NCI-H774 (cell line): ENCODE results near the gene AKNA.

ENCODE experiments used
- DNase-seq: peaks from one replicate; lab custom pipeline; 2025; lab: John Stamatoyannopoulos, UW

Gene AKNA

GRCh38 chr9:114376586-114377445, 11.0 kb downstream of the AKNA start:
- DNase-seq, result no peak

GRCh38 chr9:114375386-114376175, 12.2 kb downstream of the AKNA start:
- no peak for DNase-seq

GRCh38 chr9:114374936-114375335, 12.8 kb downstream of the AKNA start:
- no peak for DNase-seq

GRCh38 chr9:114373960-114374730, 13.6 kb downstream of the AKNA start:
- DNase-seq, result no peak

GRCh38 chr9:114372921-114373448, 14.8 kb downstream of the AKNA start:
- DNase-seq, result no peak

GRCh38 chr9:114371973-114372917, 15.5 kb downstream of the AKNA start:
- DNase-seq, result no peak

GRCh38 chr9:114371343-114371944, 16.3 kb downstream of the AKNA start:
- DNase-seq, result no peak

GRCh38 chr9:114370968-114371320, 16.8 kb downstream of the AKNA start:
- no peak for DNase-seq

GRCh38 chr9:114370251-114370967, 17.4 kb downstream of the AKNA start:
- no peak for DNase-seq

- DNase-seq, result no peak
These were observed 18.3 kb downstream of the AKNA start for GRCh38 chr9:114369216-114370130.

- no peak for DNase-seq
These were observed 19.8 kb downstream of the AKNA start for GRCh38 chr9:114367772-114368569.

- no peak for DNase-seq
These were observed 20.4 kb downstream of the AKNA start for GRCh38 chr9:114367366-114367765.

- DNase-seq, result no peak
These were observed 21.3 kb downstream of the AKNA start for GRCh38 chr9:114366334-114367128.

GRCh38 chr9:114365194-114365593, 22.6 kb downstream of the AKNA start:
- no peak for DNase-seq

GRCh38 chr9:114364134-114365041, 23.4 kb downstream of the AKNA start:
- DNase-seq, result no peak

GRCh38 chr9:114363424-114363823, 24.4 kb downstream of the AKNA start:
- no peak for DNase-seq
